Stimulated activated CD4-positive, alpha-beta T cell treated with anti-CD3 and anti-CD28 coated beads, Interleukin-15, amount 100 ng/mL, for 48 hours (primary cell): Measurements from ENCODE around the gene QKI.

Experiments used
- DNase-seq, 2 donors: peaks; one replicate each; pipeline ENCODE4 v3.0.0-alpha.2; 2020; ENCODE audit warnings: low read depth in 2 of 2

QKI gene

DNA sequence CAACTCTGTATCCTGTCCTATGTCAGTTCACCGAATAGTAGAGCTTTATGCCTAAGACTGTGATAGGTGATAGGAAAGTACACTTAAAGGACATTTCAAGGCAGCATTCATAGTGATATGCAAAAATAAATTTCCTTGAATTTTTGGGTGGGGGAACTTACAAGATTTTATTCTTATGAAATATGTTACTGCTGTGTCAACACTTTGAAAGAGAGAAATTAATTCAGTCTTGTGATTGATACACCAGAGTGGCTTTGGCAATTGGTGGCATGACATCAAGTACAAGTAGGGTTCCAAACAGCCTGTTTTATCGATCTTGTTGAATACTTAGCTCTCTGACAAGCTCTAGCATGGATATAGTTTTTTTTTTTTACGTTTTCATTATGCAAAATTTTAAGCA lies 72.3 kb downstream of the QKI start:
- no peak for DNase-seq

DNA sequence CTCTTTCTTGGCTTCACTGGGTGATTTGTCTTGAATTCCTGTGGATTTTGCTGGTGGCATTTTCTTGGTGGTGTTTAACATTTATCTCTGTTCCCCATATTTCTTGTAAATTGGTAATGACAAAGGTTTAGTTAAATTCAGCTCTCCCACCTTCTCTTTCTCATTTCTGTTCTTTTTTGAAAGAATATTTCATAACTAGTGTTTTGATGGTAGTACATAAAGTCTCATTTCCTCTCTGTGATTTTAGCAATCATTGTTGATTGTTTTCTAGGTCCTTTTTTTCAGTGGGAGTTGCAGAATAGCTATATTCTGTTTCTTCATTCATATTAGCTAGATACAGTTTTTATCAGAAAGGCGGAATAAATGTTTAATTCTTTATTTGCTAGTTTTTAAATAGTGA lies 73.1 kb downstream of the QKI start:
- DNase-seq, result no peak

DNA sequence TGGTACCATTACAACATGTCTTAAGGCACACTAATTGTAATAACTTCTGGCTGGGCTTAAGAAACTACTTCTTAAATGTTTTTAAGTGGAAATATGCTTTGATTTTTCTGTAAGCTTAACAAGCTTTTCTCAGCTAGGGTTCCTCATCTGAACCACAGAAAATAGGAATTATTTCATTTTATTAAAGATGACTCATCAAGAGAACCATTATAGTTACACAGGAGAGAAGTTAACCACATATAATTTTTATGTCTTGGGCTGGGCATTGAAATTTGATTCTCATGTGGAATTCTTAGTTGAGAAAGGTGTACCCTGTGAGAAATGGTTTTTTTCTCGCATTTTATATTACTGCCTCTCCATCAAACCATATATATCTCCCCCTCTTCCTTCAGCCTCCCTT lies 75.1 kb downstream of the QKI start:
- DNase-seq, result no peak

DNA sequence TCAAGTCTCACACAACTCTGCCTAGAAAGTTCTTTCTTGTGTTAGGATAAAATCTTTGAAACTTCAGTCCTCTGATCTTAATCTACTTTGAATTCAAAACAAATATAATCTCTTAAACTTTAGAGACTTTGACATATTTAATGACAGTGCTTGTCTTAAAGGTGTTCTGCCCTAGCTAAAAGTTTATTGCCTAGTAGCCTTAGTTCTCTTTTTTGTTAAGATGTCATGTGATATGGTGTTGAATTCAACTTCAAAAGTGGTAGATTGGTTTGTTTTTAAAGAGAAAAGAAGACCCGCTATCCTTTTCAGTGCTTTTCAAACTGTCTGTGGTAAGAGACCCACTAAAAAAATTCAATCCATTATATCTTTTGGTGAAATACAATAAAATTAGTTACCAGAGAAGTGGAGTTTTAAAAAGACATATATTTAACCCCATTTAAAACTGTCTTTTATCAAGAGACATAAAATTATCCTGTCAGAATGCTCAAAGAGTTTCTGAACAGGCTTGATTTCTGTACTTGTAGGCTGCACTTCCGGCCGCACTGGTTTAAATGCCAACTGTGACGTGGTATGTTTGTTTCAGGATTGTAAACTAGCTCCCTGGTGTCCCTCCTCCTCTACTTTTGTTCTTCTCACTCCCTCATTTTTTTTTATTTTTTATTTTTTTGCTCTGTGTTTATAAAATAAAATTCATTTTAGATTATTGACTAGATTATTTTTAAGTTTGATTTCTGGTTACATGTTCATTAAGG lies 76.5 kb downstream of the QKI start:
- no peak for DNase-seq

DNA sequence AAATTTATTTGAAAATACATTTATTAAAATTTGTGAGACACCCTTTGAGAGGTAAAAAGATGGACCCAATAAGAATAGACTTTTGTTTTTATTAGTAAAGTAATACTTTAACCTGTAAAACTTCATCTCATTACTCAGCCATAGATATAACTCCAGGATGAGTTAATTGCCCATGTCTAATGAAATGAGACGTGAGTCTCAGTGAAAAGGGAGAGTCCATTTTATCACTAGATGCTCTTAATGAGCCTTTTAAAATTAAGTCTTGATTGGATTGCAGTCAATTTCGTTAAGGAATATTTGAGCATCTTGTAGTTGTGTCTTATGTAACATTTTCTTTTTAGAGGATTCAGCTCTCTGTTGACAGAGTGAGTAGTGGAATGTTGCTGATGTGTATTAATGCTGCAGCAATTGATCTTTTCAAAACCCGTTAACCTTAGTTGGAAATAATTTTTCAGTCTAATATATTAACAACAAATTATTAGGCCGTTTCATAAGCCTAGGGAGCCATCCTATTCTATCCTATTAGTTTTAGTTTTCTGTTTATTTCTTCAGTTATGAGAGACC lies 77.3 kb downstream of the QKI start:
- no peak for DNase-seq

DNA sequence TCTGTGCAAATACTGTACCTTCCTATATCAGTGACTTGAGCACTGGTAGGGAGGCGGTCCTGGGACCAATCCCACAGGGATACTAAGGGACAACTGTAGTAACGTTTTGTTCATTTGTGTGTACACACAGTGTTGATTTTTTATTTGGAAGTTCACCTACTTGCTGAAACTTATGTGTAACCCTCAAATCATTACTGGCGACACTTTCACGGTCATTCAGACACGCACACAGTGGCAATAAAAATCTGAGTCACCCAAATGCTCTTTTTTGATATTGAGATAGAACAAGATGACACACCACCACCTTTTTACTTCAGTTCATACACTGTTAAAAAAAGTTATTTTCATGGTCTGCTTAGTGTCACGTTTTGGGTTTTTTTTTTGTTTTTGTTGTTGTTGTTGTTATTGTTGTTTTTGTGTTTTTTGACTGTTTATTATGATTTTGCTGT lies 79.8 kb downstream of the QKI start:
- no peak for DNase-seq

DNA sequence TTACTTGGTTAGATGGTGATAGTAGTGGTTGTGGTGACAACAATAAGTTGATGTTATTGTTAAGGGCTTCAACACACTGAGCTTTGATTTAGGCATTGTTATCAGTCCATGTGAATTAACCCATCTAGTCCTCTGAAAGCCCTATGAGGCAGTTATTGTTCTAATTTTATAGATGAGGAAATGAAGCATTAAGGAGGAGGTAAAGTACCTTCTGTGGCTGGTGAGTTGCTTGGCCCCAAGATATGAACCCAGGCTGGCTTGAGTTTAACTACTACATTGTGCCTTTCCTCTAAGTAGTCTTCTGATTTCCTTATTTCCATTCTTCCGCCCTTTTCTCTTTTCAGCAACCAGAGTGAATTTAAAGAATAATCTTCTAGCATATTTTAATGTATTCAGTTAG lies 81.7 kb downstream of the QKI start:
- no peak for DNase-seq

DNA sequence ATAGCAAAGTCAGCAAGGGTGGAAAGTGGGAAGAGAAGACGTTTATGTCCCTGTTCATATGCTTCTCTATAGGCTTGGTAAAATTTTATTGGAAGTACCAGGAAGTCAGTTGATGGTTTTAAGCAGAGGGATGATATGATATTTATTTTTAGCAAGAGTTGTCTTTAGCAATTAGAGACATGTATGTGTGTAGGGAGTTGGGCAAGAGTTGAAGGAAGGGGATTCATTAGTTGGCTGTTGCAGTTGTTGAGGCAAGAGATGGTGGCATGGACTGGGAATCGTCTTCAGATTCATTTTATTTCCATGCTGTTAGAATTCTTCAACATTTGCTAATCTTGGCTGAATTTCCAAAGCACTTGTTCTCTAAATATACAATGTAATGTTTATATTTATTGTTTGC lies 85.6 kb downstream of the QKI start:
- no peak for DNase-seq

DNA sequence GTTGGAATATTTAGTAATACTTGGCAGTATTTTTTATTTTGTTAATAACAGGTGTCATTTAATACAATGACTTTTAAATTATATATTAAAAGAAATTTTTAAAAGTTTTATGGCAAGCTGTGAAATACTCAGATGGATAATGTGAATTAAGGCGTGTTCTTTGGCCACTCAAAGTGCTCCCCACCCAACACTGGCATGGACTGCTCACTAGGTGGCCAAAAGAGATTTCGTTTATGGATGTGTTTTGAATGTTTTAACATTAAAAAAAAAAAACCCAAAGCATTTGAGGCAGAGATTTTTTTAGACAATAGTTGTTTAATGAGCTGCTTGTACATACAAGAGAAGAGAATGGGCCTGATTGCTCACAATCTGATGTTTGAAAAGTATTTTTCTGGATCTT lies 86.5 kb downstream of the QKI start:
- no peak for DNase-seq

DNA sequence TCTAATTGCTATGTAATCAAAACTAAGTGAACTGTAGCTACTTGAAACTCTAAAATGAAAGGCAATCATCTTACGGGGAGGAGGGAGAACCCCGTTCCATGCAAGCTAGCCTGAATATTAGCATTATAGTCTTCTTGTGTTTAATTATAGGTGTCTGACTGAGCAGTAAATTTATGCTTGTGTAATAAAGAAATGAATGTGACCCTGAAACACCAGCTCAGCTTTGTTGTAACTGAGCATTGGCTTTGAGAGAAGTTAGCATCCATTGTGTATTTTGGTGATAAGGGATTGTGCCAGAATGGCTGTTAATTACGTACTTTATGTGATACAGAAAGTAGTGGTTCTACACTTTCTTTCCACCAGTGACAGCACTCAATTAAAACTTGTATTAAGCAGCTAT lies 86.9 kb downstream of the QKI start:
- DNase-seq, result no peak

DNA sequence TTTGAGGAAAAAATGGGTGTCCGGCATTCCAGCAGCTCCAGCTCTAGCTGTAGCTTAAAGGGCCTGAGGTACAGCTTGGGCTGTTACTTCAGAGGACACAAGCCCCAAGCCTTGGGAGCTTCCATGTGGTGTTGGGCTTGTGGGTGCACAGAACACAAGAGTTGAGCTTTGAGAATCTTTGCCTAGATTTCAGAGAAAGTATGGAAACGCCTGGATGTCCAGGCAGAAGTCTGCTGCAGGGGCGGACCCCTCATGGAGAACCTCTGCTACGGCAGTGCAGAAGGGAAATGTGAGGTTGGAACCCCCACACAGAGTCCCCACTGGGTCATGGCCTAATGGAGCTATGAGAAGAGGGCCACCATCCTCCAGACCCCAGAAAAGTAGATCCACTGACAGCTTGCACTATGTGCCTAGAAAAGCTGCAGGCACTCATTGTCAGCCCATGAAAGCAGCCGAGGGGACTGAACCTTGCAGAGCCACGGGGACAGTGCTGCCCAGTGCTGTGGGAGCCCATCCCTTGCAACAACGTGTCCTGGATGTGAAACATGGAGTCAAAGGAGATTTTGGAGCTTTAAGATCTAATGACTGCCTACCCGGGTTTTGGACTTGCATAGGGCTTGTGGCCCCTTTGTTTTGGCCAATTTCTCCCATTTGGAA lies 90.6 kb downstream of the QKI start:
- no peak for DNase-seq

DNA sequence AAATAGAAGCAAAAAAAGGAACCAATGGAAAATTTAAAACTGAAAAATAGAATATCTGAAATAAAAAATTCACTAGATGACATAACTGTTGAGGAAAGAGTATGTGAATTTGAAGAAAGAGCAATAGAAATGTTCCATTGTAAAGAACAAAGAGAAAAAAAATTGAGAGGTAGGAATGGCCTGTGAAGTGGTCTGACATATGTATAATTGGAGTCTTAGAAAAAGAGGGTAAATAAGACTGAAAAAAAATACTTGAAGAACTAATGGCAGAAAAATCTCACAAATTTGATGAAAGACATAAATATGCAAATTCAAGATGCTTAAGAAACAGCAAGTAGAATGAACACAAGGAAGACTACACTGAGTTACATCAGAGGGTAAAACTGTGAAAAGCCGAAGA lies 93.4 kb downstream of the QKI start:
- DNase-seq, result no peak

DNA sequence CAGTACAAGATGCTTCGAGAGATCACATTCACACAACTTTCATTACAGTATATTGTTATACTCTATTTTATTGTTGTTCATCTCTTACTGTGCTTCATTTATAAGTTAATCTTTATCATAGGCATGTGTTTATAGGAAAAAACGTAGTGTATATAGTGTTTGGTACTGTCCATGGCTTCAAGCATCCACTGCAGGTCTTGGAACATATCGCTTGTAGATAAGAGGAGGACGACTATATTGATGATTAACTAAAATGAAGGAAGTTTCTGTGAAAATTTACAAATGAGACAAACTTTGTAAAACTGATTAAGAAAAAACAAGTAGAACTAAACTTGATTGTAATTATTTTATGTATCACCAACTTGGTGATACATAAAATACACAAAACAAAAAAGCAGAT lies 98.5 kb downstream of the QKI start:
- no peak for DNase-seq

DNA sequence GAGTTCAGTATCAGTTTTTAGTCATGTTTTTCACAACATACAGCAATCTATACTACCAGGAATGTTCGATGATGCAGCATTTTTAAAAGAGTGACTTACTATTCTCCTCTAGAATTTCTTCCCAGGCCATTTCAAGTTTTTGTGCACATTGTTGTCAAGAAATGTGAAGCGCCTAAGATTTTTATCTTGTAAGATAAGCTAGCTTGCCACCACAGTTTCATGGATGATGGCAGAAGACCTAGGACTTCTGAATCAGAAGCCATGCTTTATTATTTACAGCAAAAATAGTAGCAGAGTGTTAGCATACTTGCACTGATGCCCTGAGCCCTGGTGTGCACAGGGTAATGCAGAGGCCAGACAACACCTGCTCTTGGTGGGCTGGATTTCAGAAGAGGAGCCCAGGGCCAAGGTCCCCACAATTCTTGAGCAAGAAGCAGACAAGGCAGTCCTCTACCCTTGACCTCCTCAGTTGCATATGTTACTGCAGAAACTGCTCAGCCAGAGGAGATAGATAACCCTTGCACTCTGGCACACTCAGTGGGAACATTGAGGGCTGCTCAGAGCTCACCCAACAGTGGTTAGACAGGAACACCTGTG lies 99.2 kb downstream of the QKI start:
- no peak for DNase-seq

DNA sequence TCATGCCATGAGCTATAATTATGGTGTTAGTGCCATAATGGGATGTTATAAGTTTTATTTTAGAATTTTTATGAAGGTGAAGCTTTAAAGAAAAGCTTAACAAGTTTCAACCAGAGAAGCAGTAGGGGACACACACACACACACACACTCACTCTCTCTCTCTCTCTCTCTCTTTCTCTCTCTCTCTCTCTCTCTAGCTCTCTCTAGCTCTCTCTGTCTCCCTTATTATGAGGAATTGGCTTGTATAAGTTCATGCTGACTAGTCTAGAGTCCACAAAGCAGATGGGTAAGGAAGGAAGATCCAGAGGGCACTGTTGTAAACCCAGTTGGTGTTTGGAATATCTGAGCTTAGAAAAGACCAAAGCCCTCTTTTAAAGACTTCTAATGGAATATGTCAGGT lies 102.4 kb downstream of the QKI start:
- DNase-seq, result no peak

DNA sequence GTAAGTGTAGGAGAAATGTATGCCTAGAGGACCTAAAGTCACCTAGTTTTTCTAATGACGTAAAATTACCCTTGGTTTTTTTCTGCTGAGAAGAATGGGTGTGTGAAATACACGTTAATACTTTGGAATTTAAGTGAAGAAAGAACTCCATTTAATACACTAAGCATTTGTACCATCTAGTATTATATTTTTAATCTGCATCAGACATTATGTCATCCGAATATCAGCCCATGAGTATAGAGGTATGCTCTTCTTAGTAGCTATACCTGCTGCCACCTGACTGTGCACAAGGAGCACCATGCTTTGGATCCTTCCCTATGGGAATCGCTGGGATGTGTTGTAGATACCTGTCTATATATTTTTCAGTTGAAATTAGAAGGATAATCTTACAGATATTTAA lies 106.4 kb downstream of the QKI start:
- no peak for DNase-seq

DNA sequence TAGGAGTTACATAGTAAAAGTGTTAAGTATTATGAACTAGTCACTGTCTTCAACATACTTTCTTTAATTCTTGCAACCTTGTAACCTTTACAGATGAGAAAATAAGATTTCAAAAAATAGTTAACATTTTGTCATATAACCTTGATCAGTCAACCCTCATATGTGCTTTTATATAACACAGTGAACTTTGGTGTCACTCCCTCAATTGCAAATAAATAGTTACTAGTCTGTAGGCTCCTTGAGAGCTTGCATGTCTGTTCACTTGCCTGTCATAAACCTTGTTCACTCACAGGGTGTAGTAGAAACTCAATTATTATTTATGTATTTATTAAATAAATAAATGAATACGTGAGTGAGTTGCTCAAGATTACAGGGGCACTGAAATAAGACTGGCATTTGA lies 107.5 kb downstream of the QKI start:
- no peak for DNase-seq

DNA sequence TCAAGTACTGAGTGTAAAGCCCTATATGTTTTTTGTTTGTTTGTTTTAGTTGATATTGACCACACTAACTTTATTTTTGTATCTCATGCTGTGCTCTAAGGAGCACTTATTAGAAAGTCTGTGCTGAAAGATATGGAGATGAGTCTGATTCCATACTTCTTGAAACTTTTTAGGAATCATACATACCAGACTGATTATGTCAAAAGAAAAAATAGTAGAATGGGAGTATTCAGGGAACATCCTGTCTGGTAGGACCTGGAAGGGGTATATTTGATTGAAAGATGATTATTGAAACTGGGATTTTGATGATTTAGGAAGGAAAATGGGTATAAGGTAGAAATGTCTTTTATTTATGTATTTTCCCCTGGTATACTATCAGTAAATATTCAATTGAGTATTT lies 111.4 kb downstream of the QKI start:
- no peak for DNase-seq

DNA sequence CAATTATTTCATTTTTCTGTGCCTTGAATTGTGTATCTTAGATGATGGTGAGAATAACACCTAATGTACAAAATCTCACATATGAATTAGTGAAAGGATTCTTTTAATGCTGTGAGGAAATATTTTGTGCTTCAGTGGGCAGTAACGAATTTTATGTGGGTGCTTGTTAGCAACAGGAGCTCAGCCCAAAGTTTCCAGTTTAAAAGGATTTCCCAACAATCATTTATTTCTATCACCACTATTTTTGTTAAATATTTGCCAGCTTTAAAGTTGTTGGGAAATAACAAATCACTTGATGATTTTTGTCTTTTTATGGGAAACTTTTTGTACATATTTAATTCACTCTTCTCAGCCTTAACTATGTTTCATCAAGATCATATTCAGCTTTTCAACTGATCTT lies 111.8 kb downstream of the QKI start:
- no peak for DNase-seq

DNA sequence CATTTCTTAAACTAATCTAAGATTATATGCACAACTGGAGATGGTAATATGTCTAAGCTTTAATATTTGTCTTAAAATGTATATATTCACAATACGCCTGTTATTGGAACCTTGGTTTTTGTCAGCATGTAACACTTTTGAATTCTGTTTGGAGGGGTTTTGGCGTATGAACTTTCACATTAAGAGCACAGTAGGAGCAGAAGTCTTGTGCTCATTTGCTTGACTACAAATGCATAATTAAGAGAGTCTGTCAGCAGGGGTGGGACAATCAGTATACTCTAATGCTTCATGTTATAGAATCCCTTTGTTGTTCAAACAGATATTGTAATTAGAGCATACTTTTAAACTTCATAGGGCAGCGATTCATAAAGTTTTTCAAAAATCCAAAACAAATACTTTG lies 112.8 kb downstream of the QKI start:
- no peak for DNase-seq

DNA sequence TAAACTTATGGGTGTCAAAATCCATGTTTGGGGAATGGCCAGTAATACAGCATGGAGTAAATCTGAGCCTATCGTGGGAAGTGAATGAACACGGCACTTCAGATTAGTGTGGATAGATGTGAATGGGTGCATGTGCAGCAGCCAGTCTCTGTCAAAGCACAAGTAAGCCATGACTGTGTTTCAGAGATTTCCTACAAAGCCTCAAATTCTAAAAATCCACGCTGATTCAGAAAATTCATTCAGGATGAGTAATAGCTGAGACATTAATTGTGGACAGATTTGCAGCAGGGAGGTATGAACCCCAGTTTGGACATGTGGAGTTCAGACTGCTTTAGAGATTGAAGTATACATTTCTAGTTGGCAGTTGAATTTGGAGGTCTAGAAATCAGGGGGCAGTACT lies 115.1 kb downstream of the QKI start:
- DNase-seq, result no peak

DNA sequence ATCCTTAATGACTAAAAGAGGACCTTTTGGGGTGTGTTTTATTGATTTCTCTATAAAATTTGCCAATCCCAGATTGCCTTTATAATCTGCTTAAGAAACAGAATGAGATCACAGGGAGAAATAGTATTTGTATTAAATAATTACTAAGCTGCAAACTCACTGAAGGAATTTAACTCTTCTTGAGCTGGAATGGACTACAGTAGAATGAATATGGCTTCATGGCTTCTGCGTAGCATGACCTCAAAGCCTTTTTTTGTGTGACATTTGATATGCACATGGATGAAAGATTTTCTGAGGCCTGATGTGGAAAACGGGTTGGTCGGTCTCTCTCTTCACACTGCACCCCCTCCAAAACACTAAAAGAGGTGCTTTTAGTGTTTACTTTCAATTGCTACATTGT lies 115.9 kb downstream of the QKI start:
- no peak for DNase-seq

DNA sequence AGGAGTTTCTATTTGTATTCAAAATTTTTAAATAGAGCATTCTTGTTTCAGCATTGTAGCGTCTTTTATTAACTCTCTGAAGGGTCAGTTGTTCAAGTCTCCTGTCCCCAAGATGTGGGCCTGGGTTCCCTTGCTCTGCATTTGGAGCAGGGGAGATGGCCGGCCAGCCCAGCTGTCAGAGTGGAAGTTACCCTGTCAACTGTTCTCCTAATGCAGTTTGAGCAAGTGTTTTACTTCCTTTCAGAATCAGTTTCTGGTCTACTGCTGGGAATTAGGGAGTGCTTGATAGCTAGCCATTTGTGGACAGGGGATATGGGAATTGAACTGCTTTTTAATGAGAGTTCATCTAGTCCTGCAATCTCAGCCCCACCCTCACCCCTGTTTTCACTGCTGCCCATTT lies 116.6 kb downstream of the QKI start:
- no peak for DNase-seq
